HepG2 (cell line): ENCODE data around the gene PLXDC2. TPM values are rescaled to one million over a fixed set of nuclear protein-coding genes. Genes with fewer than 3 reads are reported as not detected.

Experiments used
- ATAC-seq: fragments of 200-7000 bp; cut with Tn5 transposase; 3 replicates; pipeline ENCODE4 v1.9.1; 2020; ENCODE audit warnings: mild to moderate bottlenecking, moderate library complexity
- BruUV-seq: library from RNA; stranded (reverse); fragments of 400-500 nt; replicated peaks from 2 replicates; lab custom pipeline; 2021; lab: Mats Ljungman, UMichigan
- CTCF ChIA-PET: fragments of 300-600 bp; formaldehyde crosslinking; extraction: SDS; loops from one replicate; lab custom pipeline; 2021; ENCODE audit warnings: low total read pairs, inconsistent platforms, low intra/inter-chr PET ratio; lab: Yijun Ruan, JAX
- POLR2A ChIA-PET: fragments of 350-600 bp; sonication (Branson Sonifier 250); formaldehyde crosslinking; loops from one replicate; lab custom pipeline; 2020; ENCODE audit warnings: antibody characterized with exemption, inconsistent platforms; lab: Yijun Ruan, JAX
- DNase-seq: peaks from one replicate; pipeline ENCODE4 v3.0.0-alpha.2; 2015; ENCODE audit warnings: low spot score
- FAIRE-seq: peaks from 3 replicates; lab custom pipeline; 2011; peaks lifted over from hg19 to GRCh38; lab: Jason Lieb, UNC
- H2AFZ ChIP-seq: one replicate; pipeline ENCODE4 v1.6.1; 2011; ENCODE audit warnings: low read length, inconsistent platforms
- H3K27ac ChIP-seq: fragments of 300-600 bp; 3 replicates; pipeline ENCODE4 v1.8.0; 2011; ENCODE audit warnings: mixed run types, mild to moderate bottlenecking, mixed read lengths, low read length, inconsistent platforms; ENCODE audit not compliant: insufficient read depth; ENCODE audit errors: extremely low read length
- H3K27me3 ChIP-seq, 2 experiments: fragments of 200-600 bp in 1 of 2; 2 replicates in 1 of 2; 3 replicates in 1 of 2; pipeline versions ENCODE4 v1.6.0 to v1.8.0; 2011; ENCODE audit warnings: low read length in 2 of 2, mild to moderate bottlenecking in 2 of 2, moderate library complexity in 2 of 2, inconsistent platforms in 1 of 2; ENCODE audit not compliant: insufficient read depth in 2 of 2, control insufficient read depth in 1 of 2
- H3K36me3 ChIP-seq, 2 experiments: fragments of 200-600 bp in 1 of 2; replicated peaks in 1 of 2; 2 replicates in 1 of 2; 3 replicates in 1 of 2; pipeline versions ENCODE4 v1.5.1 to v1.8.0; 2011; ENCODE audit warnings: low read length in 2 of 2, inconsistent platforms in 1 of 2; ENCODE audit not compliant: insufficient read depth in 2 of 2, control insufficient read depth in 1 of 2
- H3K4me1 ChIP-seq: 2 replicates; pipeline ENCODE4 v1.5.1; 2012; ENCODE audit warnings: low read length, inconsistent platforms; ENCODE audit not compliant: insufficient read depth
- H3K4me2 ChIP-seq: 2 replicates; pipeline ENCODE4 v1.6.0; 2011; ENCODE audit warnings: low read depth, low read length, inconsistent platforms
- H3K4me3 ChIP-seq, 3 experiments: fragments of 200-600 bp in 1 of 3; sonication (generic), shearing (Covaris generic) in 1 of 3; replicated peaks in 1 of 3; 2 replicates each; pipeline ENCODE4 v1.5.1; 2011 to 2016; ENCODE audit warnings: low read length in 3 of 3, inconsistent platforms in 2 of 3, low read depth in 2 of 3, mild to moderate bottlenecking in 2 of 3, control low read depth in 1 of 3, mixed read lengths in 1 of 3; ENCODE audit not compliant: insufficient read depth in 1 of 3
- H3K79me2 ChIP-seq: one replicate; pipeline ENCODE4 v1.6.1; 2011; ENCODE audit warnings: low read length, inconsistent platforms; ENCODE audit not compliant: insufficient read depth
- H3K9ac ChIP-seq: 2 replicates; pipeline ENCODE4 v1.6.0; 2011; ENCODE audit warnings: mild to moderate bottlenecking, low read depth, low read length, inconsistent platforms; ENCODE audit not compliant: insufficient read depth
- H3K9me3 ChIP-seq: 2 replicates; pipeline ENCODE4 v1.5.1; 2012; ENCODE audit warnings: mild to moderate bottlenecking, low read length
- H4K20me1 ChIP-seq: 2 replicates; pipeline ENCODE4 v1.6.0; 2011; ENCODE audit warnings: inconsistent platforms, mild to moderate bottlenecking, low read length, moderate library complexity; ENCODE audit not compliant: insufficient read depth
- ARNT ChIP-seq: fragments of 450-650 bp; IDR thresholded peaks from 2 replicates; pipeline ENCODE4 v1.6.1; 2017
- KLF12 ChIP-seq: sonication (generic); formaldehyde crosslinking; IDR thresholded peaks from 2 replicates; pipeline ENCODE4 v1.4.0; 2020; ENCODE audit warnings: missing genetic modification reagents, borderline replicate concordance
- PHF21A ChIP-seq: sonication (generic); formaldehyde crosslinking; IDR thresholded peaks from 2 replicates; pipeline ENCODE4 v1.5.0; 2020; ENCODE audit warnings: mild to moderate bottlenecking, missing genetic modification reagents
- PRPF4 ChIP-seq: fragments of 200-400 bp; formaldehyde crosslinking; IDR thresholded peaks from 2 replicates; pipeline ENCODE4 v1.6.1; 2016; ENCODE audit warnings: low read length, low read depth; ENCODE audit not compliant: poor library complexity, severe bottlenecking
- ZEB1 ChIP-seq: IDR thresholded peaks from 2 replicates; pipeline ENCODE4 v1.6.1; 2012; ENCODE audit warnings: mild to moderate bottlenecking, low read depth, inconsistent platforms; ENCODE audit not compliant: insufficient replicate concordance
- ZFYVE20 ChIP-seq: sonication (generic); formaldehyde crosslinking; IDR thresholded peaks from 2 replicates; pipeline ENCODE4 v1.8.0; 2023; ENCODE audit warnings: low read depth, mild to moderate bottlenecking, moderate library complexity, missing genetic modification reagents, borderline replicate concordance
- WGBS: methylation state at CpG from one replicate; pipeline ENCODE4 v1.1.6; 2017; ENCODE audit warnings: low lambda C conversion rate; 5-methylcytosine and 5-hydroxymethylcytosine counted together
- in situ Hi-C: cut with HindIII; loops from 2 replicates; pipeline ENCODE4 v1.10.0; 2017; ENCODE audit warnings: low pct_unique_long_range_greater_than_20kb; ENCODE audit not compliant: extremely low pct_ligation_motif_present
- intact Hi-C: fragments of 100-400 bp; cut with micrococcal nuclease; formaldehyde crosslinking; loops from one replicate; pipeline ENCODE4 v1.10.0; 2022; ENCODE audit not compliant: unreplicated experiment
- polyA plus RNA-seq, 8 experiments: library from polyadenylated mRNA; depleted of rRNA in 3 of 8; stranded (reverse) in 7 of 8; unstranded in 1 of 8; fragments of >200 nt; fragmentation: Illumina TruSeq in 4 of 8; extraction: Trizol in 4 of 8; gene quantifications; 2 replicates each; pipeline versions ENCODE4 v1.2.1 to v1.2.3, GENCODE V29; 2011 to 2016; ENCODE audit warnings: low read depth in 4 of 8, missing spikeins in 1 of 8, mixed read lengths in 1 of 8; ENCODE audit not compliant: insufficient read depth in 1 of 8
- total RNA-seq, 5 experiments: library from RNA; depleted of rRNA; stranded (reverse); fragments of >200 nt; fragmentation: Illumina TruSeq; extraction: Trizol; gene quantifications; 2 replicates each; pipeline ENCODE4 v1.2.3, GENCODE V29; 2016; ENCODE audit warnings: low read depth in 1 of 5
- TF ChIP-seq, protein P1 (sequence below): sonication (generic); formaldehyde crosslinking; IDR thresholded peaks from 2 replicates; pipeline ENCODE4 v1.9.0; 2022; ENCODE audit warnings: low read depth, missing genetic modification reagents

PLXDC2 gene
- total and polyA plus RNA-seq, 2 of the 13 experiments (the other 11 are each of a cell fraction or from before 2014, with no cell fraction given) = 2.1 to 2.4 TPM

DNA sequence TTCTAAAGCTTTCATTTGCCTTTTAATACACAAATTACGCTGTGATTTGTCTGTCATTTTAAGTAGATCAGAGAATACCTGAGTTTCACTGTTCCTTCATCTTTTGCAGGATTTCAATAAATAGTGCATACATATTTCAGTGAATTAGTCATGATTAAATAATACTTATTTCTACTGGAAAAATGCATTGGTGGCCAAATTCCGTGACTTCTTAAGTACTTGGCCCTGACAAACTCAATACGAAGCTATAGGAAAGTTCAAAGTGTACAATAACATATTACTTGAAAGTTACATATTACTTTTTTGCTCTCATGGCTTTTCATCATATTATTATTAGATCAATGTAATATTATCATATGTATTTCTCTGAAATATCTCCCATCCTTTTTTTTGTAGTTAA, 16.1 kb upstream of the PLXDC2 start (continued):
- TF ChIP-seq, protein P1, sequence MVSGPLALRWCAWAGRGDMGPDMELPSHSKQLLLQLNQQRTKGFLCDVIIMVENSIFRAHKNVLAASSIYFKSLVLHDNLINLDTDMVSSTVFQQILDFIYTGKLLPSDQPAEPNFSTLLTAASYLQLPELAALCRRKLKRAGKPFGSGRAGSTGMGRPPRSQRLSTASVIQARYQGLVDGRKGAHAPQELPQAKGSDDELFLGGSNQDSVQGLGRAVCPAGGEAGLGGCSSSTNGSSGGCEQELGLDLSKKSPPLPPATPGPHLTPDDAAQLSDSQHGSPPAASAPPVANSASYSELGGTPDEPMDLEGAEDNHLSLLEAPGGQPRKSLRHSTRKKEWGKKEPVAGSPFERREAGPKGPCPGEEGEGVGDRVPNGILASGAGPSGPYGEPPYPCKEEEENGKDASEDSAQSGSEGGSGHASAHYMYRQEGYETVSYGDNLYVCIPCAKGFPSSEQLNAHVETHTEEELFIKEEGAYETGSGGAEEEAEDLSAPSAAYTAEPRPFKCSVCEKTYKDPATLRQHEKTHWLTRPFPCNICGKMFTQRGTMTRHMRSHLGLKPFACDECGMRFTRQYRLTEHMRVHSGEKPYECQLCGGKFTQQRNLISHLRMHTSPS (CRISPR knock-in tag) = no peak
- TF ChIP-seq ZEB1 = no peak

DNA sequence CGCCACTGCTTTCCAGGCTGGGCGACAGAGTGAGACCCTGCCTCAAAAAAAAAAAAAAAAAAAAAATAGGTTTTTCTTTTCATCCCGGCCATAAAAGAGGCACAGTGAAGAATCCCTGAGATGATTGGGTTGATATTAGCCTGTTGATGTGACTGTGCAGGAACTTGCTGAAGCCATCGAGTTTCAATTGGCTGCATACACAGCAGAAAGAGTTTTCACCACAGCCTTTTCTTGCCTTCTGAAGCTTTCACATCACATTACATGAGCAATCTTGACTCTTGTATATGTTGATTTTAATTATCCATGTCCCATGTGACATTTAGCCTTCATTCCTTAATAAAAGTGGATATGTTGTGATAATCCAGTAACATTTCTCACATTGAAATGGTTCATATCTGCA, 14.9 kb upstream of the PLXDC2 start:
- FAIRE-seq = no peak
- TF ChIP-seq KLF12 (CRISPR knock-in tag) = no peak
- no peak for TF ChIP-seq ZFYVE20 (CRISPR knock-in tag)
- TF ChIP-seq ARNT = no peak
- no peak for TF ChIP-seq PHF21A (CRISPR knock-in tag)
- no peak for TF ChIP-seq PRPF4
- intact Hi-C loops = no loop called here
- no peak overlapping the region for H3K9ac ChIP-seq
- 35% methylated on average over 4 of the region's 4 CpGs for whole genome bisulfite sequencing
- DNase-seq = no peak
- H3K27ac ChIP-seq = no peak overlapping the region
- H3K36me3 ChIP-seq = no peaks in the 10 kb centered on the region
- H3K9me3 ChIP-seq = peaks cover 5% of the 10 kb centered on the region; the same call in 1 of the 2 replicates
- no peak overlapping the region for H3K4me3 ChIP-seq
- no TSS peak for BruUV-seq
- no peak overlapping the region for H2AFZ ChIP-seq
- no peaks in the 10 kb centered on the region for H4K20me1 ChIP-seq
- H3K79me2 ChIP-seq = no peaks in the 10 kb centered on the region
- no peaks in the 10 kb centered on the region for H3K4me1 ChIP-seq
- CTCF ChIA-PET = no interaction called here
- POLR2A ChIA-PET = no interaction called here
- no peak for ATAC-seq
- H3K4me2 ChIP-seq = no peak overlapping the region
- in situ Hi-C loops = no loop called here
- no peaks in the 10 kb centered on the region for H3K27me3 ChIP-seq
